Measurements from ENCODE around the gene INTS1.

Gene INTS1

DNA sequence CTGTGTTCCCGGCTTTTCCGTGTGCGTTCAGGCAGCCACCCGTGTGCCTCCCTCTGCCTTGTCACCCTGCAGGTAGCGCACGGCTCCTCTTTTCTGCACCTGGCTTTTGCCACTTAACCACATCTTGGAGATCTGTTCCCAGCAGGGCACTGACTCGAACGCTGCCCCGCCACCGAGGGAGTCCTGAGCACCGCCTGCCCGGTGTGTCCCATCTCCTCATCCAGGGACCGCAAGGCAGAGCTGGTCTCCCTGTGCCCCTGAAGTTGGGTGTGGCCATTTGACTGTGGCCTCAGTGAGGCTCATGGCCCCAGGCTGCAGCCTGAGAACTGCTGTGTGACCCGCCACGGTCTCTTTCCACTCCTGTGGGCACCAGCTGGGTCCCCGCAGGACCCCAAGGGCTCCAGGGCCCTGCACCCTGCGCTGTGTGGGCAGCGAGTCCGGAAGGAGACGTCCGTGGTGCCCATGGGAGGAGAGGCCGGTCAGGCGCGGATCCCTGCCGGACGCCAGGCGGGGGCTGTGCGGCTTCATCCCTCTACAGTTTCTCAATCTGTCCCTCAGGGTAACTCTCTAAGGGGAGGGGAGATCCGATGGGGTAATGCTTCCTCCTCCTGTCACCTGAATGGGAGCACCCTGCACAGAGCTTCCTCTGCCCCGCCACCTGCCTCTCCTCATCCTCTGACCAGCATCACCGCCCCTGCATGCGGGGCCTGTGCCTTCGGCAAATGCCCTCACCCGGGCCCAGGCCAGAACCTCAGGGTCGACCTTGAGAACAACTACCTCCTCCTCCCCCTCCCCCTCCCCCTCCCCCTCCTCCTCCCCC lies 1.8 kb upstream of the INTS1 start:
- no peak for DNase-seq

DNA sequence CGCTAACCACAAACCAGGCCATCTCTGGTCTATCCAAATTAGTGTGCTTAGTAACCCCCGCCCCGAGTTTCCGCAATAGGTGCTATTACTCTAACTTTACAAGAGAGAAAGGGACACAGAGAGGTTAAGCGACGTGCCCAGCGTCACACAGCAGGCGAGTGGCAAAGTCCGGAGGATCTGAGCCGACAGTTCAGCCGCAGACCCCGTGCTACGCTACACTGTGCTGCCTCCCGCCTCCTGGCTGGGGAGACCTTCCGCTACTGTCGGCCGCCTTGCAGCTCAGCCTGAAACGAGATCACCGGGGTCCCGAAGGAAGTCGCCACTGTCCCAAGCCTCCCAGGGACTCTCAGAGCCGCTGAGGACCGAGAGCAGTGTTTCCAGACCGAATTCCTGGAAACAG lies 799 bp downstream of the INTS1 start:
- DNase-seq: no peak

DNA sequence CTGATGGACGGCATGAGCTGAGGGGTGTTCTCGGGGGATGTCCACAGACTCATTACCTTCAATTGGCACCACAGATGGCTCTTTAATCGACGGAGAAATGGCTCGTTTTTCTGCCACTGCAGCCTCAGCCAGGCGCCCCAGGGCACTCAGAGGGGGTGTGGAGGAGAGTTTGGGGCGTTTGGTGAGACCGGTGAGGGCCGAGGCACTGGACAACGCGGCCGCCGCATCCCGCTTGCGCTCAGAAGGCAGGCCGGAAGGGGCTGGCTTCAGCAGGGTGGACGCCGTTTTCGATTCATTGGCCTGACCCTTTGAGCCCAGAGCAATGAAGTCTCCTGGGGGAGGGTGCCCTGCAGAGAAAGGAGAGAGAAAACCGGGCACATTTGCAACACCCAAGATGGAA lies 1.3 kb downstream of the INTS1 start:
- no peak for DNase-seq

DNA sequence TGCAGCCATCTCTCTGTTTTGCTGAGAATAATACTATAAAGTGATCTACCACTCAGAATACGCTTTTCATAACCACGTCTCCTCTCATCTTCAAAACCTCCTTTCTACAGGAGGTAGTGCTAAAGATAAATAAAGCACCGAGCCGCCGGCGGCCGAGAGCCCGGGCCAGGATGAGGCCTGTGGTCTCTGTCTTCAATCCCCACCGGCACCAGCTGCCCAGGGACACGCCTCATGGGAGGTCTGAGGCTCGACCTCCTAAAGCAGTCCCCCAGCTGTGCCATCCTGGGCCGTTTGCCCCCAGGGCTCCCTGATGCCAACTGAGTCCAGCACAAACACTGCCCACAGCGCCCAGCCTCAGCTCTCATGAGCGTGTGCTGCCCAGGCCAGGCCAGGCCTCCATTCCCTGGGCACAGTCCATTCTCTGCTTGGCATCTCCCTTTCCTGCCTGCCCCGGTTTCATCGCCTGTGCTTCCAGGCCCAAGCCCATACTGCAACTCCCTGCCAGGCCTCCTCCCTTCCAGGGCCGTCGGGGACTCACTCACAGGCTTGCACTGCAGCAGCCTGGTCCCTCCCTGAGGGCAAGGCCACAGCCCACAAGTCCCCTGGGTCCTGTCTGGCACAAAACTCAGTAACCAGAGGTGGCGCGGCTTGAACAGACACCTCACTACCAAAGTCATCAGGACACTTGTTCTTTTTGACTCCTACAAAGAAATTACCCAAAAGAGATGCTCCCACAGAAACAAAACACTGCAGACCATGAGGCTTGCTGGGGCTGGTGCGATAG lies 2.5 kb downstream of the INTS1 start:
- DNase-seq: no peak

DNA sequence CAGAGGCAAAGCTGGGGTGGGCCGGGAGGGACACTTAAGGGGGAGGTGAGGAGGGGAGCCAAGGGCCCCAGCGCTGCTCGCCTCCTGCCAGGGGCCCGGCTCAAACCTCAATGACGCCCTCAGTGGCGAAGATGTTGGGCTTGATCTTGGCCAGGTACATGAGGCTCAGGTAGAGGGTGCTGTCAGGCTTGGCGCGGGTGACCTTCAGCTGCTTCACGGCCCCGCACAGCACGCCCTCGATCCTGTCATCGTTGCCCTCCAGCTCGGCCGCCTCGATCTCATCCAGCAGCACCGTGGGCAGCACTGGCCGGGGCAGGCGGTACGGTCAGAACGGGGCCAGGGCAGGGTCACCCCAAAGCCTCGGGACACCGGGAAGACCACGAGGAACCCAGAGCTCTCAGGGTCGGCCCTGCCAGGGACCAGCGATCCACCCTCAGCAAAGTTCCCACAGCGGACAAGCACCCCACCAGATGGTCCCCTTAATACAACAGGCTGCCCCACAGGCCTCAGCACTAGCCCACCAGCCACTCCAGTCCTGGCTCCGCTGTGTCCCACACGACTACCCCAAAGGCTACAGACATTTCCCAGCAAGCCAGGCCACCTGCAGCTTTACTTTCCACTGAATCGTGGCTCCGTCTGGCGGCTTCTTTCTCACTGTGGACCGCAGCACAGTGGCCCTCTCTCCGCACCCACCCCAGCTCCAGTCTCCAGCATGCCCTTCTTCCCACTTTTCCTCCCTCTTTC lies 4.0 kb downstream of the INTS1 start:
- no peak for DNase-seq

DNA sequence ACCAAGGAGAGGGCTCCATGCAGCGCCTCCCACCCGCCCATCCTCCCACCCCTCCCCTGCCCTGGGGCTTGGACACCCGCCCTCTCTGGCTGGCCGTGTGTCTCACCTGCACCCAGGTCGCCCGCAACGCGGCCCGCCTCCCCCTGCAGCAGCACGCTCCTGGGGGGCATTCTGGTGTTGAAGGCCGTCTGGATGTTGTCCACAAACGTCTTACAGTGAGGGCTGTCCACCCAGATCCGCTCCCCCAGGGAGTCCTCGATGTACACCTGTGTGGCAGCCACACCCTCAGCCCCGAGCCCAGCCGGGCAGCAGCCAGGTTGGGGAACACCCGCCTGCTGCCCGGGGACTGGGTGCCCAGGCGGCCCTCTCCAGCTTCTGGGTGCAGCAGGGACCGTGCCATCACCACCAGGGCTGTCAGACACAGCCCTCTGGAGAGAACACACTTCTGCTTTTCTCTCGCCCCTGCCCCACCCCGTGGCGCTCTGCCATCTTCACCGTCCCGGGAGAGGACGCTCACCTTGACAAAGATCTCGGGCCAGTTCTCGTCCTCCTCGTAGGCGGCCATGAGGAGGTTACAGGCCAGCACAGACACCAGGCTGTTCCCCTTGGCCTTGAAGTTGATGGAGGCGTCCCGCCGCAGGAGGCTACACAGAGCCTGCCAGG lies 4.7 kb downstream of the INTS1 start:
- DNase-seq: no peak

DNA sequence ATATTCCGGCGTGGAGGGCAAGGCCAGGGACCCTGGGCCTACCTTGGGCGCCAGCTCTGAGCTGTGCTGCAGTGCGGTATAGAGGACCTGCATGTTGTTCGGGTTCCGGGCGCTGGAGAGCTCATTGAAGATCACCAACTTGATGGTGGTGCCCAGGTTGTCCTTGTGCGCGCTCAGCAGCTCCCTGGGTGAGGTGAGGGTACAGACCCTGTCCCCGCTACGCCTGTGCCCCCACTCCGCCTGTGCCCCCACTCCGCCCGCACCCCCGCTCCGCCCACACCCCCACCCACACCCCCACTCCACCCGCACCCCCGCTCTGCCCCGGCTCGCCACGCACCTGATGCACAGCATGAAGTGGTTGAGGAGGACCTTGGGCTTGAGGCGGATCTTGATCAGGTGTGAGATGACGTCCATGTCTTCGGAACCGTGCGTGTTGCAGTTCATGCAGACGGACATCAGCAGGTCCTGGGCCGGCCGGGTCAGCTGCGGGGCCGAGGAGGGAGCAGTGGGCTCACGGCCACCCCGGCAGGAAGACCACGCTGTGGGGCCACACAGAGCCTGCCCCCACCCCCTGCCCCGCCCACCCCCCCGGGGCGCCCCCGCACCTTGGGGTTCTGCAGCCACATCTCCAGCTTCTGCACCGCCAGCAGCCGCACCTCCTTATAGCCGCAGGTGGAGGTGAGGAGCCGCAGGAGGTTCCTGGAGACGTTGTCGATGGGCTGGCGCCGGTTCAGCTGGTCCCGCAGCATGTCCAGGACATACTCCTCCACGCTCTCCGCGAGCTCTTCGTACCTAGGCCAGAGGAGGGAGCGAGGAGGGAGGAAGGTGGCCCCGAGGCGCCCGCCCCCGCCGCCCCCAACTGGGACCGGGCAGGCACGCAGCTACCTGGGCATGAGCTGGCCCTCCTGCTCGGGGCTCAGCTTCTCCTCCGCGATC lies 5.6 kb downstream of the INTS1 start:
- no peak for DNase-seq

DNA sequence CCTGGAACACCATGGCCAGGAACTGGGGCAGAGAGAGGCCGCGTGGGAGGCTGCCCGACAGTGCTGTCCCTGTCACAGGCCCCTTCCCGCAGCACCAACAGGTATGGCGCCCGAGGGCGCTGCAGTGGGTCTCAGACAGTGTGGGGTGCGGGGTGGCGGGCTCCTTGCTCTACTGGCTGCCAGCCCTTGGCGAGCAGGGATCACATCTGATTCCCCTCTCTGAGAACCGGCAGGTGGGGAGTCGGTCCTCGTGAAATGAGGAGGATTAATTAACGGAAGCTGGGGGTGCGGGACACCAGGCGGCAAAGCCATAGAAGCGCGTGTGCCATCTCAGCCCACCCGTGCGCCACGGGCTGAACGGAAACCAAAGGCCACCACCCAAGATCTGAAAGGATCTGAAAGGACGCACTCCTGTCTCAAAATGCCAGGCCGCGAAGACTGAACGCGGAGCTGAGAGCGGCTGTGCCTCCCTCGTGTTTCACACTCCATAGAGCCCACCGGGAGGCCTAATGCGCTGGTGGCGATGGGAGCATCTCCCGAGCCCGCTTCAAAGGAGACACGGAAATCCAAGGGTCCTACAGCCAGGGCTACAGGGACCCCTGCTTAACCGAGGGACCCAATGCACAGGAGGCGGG lies 6.8 kb downstream of the INTS1 start:
- DNase-seq: no peak

DNA sequence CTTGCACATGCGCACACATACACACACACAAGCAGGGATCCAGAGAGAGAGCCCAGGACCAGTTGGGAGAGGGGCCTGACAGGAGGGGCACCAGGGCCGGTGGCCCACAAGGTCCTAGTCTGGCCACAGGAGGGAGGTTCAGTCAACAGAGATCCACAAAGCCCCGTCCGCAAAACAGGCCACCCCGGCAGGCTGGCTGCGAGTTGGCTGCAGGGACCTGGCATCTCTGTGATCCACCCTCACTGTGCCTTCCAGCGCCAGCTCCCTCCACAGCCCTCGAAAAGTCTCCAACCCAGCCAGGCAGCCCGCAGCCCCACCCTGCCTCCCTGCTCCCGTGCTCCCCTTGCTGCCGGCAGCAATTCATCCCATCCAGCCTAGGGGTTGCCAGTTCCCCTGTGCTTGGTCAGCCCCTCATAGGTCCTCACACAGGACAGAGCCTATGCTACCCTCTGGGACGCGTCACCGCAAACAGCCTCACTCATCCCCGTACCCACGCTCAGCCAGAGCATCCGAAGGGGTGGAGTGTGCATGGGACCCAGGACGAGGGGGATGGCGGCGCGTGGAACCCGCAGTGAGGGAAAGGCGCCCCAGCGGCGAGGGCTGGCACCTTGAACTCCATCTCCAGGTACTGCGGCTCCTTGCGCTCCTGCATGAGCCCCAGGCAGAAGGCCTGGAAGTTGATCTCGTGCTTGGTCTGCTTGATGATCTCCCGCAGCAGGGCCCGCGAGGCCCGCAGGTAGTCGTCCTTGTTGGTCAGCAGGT lies 7.5 kb downstream of the INTS1 start:
- no peak for DNase-seq

DNA sequence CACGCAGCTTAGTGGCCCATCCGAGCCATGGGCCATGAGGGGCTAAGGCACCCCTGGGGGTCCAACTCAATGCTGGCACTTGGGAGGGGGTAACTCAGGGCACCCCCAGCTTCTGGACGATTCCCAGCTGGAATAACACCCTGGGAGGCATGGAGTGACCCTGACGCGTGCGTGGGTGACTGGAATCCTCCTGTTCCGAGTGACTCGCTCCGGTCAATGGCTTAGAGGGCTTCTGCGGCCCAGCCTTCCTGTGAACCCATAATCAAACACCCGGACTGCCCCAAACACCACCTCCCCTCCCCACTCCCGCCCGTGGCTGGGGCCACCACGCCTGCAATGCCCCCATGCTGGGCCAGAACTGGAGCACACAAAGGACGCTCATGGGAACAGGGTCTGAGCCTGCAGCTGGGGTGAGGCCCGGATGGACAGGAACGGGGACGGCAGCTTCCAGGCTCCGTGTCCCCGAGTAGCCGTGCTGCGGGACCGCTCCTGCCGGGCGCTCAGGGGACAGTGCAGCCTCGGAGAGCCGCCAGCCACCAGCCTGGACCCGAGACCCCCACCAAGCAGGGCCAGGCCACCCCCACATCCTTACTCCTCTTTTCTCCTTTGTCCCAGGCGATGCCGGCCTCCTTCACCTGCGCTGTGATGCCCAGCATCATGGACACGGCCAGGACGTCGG lies 8.5 kb downstream of the INTS1 start:
- DNase-seq: no peak

DNA sequence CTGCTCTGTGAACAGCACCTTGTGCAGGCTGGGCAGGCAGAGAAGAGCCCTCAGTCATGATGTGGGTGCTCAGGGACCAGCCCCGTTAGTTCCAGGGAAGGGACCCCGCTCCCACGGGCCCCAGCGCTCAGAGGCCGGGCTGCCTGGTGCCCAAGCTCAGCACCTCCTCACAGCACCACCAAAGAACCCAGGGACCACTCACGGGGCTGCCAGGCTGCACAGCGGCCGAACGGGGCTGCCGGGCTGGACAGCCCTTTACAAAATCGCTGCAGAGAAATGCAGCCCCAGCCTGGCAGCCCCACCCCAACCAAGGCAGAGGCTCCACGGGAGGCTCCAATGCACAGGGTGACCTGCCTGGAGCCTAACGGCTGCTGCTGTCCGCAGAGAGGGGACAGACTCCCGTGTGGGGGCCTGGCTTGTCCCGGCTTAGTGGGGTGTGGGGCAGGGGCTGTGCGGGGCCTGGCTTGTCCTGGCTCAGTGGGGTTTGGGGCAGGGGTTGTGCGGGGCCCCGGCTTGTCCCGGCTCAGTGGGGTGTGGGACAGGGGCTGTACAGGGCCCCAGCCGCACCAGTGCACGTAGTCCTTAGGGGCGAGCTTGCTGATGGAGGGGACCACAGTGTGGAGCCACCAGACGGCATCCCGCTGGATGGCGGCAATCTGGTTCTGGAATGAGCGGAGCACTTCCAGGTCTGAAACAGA lies 9.2 kb downstream of the INTS1 start:
- DNase-seq: no peak

DNA sequence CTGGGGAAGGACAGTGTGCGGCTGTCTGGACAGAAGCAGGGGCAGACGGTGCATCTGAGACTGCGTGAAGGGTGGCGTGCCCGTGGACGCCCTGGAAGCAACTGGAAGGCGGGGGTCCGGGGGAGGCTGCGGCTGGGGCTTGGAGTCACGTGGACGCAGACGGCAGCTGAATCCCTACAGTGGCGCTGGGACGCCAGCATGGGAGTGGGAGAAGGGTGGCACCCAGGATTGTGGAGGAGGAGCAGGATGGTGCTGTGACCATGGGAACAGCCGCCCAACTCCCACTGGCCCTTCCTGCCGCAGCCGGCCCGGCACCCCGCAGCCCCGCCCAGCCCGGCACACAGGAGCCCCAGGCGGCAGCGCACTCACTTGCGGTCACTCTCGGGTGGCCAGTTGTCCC lies 9.7 kb downstream of the INTS1 start:
- no peak for DNase-seq

DNA sequence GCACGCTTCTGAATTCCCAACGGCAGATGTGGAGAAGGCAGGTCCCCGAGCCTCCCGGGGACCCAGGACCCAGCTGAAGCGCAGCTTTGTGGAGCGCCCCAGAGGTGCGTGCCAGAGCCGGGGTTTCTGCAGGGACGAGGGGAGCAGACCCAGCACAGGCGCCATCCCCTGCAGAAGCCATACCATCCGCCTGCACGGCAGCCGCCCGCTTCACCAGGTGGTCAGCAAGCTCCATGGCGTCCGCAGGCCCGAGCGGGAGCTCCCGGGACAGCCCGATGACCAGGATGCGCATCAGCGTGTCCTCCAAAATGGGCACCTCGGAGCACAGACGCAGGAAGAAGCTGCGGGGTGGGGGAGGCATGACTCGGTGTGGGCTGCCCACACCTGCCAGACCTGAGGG lies 10.6 kb downstream of the INTS1 start:
- DNase-seq: no peak

DNA sequence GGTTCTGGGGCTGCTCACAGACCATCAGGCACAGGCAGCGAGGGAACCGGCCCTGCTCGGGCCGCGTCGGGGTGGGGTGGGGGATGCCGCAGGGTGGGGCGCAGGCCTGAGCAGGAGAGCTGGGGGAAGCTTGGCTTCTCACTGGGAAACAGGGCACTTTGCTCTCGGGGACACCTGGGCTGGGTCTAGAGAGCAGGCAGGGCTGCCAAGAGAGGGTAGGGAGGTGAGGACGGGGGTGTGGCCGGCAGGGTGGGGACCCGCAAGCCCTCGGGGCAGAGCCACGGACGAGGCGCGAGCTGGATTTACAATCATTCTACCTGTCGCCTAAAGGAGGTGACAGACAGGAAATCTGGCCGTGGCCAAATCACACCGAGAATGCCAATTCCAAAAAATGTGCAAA lies 11.1 kb downstream of the INTS1 start:
- DNase-seq: no peak

DNA sequence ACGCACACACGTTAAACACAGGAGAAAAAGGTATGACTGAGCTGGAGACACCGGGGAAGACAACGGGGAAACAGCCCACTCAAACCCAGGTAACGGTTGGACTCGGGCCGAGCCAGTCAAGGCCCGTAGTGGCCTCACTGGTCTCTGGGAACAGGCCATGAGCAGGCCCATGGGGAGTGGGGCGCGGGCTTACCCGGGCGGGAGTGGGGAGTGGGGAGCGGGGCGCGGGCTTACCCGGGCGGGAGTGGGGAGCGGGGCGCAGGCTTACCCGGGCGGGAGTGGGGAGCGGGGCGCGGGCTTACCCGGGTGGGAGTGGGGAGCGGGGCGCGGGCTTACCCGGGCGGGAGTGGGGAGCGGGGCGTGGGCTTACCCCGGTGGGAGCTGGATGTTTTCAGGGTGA lies 11.5 kb downstream of the INTS1 start:
- no peak for DNase-seq

DNA sequence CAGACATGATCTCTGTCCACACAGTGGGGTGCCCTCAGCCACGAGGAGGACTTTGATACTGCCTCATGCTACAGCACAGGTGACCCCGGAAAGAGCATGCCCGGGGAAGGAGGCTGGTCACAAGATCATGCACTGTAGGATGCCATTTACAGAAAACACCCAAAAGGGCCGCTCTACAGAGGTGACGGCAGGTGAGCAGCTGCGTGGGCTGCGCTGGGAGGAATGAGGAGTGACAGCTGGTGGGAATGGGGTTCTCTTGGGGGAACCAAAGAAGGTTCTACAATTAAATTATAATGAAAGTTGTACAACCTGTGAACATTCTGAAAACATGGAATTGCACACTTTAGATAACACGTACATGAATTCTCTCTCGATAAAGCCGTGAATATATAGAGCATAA lies 12.0 kb downstream of the INTS1 start:
- no peak for DNase-seq

DNA sequence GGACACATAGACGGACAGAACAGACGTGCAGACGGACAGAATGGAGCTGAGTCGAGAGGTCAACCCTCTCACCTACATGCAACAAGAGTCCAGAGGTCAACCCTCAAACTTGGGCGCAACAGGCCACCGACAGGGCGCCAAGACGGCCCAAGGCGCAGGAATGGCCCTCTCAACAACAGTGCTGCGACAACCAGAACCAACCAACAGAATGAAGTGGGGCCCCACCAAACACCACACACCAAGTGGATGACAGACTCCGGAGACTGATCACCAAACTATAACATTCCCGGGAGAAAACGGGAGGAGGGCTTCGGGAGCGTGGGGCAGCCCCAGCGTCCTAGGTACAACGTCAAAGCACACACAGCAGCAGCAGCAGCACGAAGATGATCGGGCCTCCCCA lies 13.4 kb downstream of the INTS1 start:
- DNase-seq: no peak

DNA sequence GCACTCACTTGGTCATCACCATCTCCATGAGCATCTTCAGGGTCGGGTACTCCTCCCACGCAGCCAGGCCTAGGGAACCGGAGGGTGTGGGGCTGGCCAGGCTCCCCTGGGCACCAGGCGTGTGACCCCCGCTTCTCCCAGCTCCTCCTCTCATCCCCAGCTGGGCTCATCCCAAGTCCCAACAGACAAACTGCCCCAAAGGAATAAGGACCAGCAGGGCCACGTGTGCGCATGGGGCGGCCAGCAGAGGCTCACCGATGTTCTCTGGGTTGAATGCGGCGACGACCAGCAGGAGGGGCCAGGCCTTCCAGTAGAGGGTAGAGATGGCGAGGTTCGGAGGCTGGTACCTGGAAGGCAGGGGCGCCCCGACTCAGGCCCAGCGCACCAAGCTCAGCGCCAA lies 14.9 kb downstream of the INTS1 start:
- no peak for DNase-seq

DNA sequence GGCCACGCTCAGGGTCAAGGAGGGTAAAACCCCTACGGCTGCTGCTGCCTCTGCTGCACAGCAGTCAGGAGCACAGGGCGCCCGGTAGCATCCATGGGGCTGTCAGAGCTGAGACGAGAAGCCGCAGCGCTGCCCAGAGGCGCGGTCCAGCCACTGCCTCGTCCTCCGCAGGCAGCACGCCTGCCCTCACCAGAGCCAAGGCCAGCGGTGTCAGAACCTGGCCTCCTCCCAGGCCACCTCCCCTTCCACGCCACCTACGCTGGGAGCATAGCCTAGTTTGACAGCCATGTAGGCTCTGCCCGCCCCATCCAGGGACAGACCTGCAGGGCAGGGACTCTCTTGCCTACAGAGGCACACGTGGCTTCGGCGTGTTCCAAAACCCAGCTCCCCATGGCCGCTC lies 16.2 kb downstream of the INTS1 start:
- DNase-seq: no peak

DNA sequence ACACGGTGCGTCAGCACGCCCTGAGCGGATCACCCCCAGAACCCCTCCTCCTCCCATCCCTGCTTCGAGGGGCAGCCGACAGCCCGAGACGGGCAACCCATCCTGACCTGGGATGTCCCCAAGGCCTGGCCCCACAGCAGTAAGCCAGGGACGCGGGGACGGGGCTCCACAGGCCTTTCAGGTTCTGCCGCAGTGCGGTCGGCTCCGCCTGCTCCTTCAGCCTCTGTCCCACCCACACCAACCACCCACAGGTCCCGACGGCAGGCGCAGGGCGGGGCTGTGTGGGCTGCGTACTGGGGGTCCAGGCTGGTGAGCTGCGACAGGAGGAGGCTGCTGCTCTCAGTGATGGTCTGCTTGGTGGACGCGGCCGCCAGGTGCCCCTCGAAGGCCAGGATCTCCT lies 16.7 kb downstream of the INTS1 start:
- no peak for DNase-seq

Data from NCI-H1694 (cell line).